ENCODE measurements around the gene ADAM12. TPM values are rescaled to one million over a fixed set of nuclear protein-coding genes. Genes with fewer than 3 reads are reported as not detected.

The ADAM12 gene
- polyA plus RNA-seq, 4 donors: 0.45 to 0.87 TPM; not detected in 2

DNA sequence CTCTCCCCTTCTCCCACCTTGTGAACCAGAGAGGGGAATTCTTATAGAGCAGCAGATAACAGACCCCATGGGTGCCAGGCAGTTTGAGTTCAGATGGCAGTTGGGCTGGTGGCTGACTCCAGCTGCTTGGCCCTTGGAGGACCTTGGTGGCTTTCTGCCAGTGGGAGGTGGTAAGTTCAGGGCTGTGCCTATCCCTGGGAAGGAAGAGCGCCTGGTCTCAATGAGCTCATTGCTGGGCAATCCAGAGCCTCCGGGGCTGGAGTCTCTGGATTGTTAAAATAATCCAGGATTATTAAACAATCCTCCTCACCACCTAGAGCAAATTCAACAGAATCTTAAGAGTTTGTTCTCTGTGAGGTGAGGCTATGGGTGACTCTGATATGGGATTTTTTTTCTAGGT, 386.7 kb downstream of the ADAM12 start:
- no peak for DNase-seq
- H3K36me3 ChIP-seq (ENCODE audit: control insufficient read depth in 3 of 3, insufficient read depth in 2 of 3, low read depth in 1 of 3, low read length in 3 of 3): no peaks in the 10 kb centered on the region
- FAIRE-seq: no peak
- no peaks in the 10 kb centered on the region for H3K9me3 ChIP-seq (ENCODE audit: control insufficient read depth in 2 of 2, insufficient read depth in 1 of 2, low read depth in 1 of 2, low read length in 1 of 2)
- no peak overlapping the region for H3K4me3 ChIP-seq (ENCODE audit: low read depth in 1 of 3, low read length in 3 of 3)
- no peak overlapping the region for H3K27ac ChIP-seq (ENCODE audit: low read depth in 1 of 3, low read length in 2 of 3)
- WGBS, 3 donors: 70 to 73% (median 71%) methylated on average over 2 of the region's 2 CpGs
- no peaks in the 10 kb centered on the region for H3K4me1 ChIP-seq (ENCODE audit: control insufficient read depth in 3 of 3, insufficient read depth in 2 of 3, low read depth in 1 of 3, low read length in 2 of 3)
- no peaks in the 10 kb centered on the region for H3K27me3 ChIP-seq (ENCODE audit: control insufficient read depth in 3 of 3, insufficient read depth in 3 of 3, low read length in 3 of 3)

DNA sequence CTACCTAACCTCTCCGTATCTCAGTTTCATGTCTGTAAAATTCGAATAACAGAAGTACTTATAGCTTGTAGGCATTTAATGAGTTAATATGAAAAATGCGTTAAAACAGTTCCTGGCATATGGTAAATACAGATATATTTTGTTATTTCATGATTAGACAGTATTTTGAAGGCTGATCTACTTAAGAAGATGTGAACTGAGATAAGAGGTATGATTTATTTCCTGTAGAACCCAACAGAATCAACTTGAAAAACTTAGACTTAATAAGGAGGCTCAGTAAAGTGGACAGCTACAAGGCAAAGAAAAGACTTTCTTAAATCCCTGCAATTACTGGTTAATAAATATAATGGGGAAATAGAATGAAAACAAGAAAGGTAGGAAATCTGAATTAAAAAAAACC, 388.6 kb downstream of the ADAM12 start:
- FAIRE-seq: no peak
- H3K27me3 ChIP-seq (ENCODE audit: control insufficient read depth in 3 of 3, insufficient read depth in 3 of 3, low read length in 3 of 3): no peaks in the 10 kb centered on the region
- H3K36me3 ChIP-seq (ENCODE audit: control insufficient read depth in 3 of 3, insufficient read depth in 2 of 3, low read depth in 1 of 3, low read length in 3 of 3): no peaks in the 10 kb centered on the region
- no peaks in the 10 kb centered on the region for H3K9me3 ChIP-seq (ENCODE audit: control insufficient read depth in 2 of 2, insufficient read depth in 1 of 2, low read depth in 1 of 2, low read length in 1 of 2)
- 78 to 83% (median 79%) methylated on average over 3 of the region's 3 CpGs for WGBS, 3 donors
- no peak overlapping the region for H3K27ac ChIP-seq (ENCODE audit: low read depth in 1 of 3, low read length in 2 of 3)
- DNase-seq: no peak
- no peaks in the 10 kb centered on the region for H3K4me1 ChIP-seq (ENCODE audit: control insufficient read depth in 3 of 3, insufficient read depth in 2 of 3, low read depth in 1 of 3, low read length in 2 of 3)
- H3K4me3 ChIP-seq (ENCODE audit: low read depth in 1 of 3, low read length in 3 of 3): no peak overlapping the region

DNA sequence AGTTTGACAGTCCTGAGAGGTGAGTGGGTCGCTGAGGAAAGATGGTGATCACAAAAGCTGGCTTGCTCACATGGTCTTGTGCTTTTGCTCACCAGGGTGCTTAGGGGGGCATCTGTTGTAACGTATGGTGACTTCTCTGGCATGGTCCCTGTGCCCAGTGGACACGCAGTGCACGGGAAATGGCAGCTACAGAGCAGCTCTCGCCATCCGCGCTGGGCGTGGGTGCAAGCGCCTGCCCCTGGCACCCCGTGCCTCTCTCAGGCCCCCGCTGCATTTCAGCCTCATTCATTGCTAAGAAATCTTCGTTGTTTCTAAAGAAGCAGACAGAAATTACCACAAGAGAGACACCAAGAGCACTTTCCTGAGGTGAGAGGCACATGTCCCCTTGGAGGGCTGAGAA, 390.7 kb downstream of the ADAM12 start:
- Histone ChIP-seq H3K27me3 (ENCODE audit: control insufficient read depth in 3 of 3, insufficient read depth in 3 of 3, low read length in 3 of 3) (no peaks in the 10 kb centered on the region), H3K4me3 (ENCODE audit: low read depth in 1 of 3, low read length in 3 of 3) (no peak overlapping the region), H3K27ac (ENCODE audit: low read depth in 1 of 3, low read length in 2 of 3) (no peak overlapping the region), H3K4me1 (ENCODE audit: control insufficient read depth in 3 of 3, insufficient read depth in 2 of 3, low read depth in 1 of 3, low read length in 2 of 3) (no peaks in the 10 kb centered on the region), H3K9me3 (ENCODE audit: control insufficient read depth in 2 of 2, insufficient read depth in 1 of 2, low read depth in 1 of 2, low read length in 1 of 2) (no peaks in the 10 kb centered on the region), H3K36me3 (ENCODE audit: control insufficient read depth in 3 of 3, insufficient read depth in 2 of 3, low read depth in 1 of 3, low read length in 3 of 3) (no peaks in the 10 kb centered on the region)
- 90 to 94% (median 92%) methylated on average over 12 of the region's 12 CpGs for WGBS, 3 donors
- FAIRE-seq: no peak
- DNase-seq: no peak

DNA sequence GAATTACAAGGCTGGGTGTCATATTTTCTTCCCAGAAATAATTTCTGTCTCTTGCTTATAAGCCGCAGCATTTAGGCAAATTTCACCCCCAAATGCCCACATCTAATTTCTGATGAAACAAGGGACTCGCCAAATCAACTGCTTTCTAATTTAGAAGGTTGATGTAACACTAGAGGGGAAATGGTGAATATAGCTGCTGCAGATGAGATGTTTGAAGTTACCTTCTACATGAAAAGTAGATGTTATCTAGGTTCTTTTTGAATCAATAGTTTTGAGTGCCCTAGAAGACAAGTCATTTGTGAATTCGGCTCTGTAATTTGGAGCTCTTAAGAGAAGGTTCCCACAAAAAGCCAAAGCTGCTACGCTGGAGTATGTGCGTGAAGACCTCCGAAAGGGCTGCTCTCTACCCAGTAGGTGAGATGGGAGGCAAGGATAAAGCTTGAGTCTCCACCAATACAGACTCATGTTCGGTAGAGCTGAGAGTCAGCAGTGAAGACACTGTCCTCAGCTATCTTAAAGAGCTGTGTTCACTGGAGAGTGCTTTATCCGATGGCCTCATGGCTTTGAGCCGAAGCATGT, 392.5 kb downstream of the ADAM12 start:
- H3K9me3 ChIP-seq (ENCODE audit: control insufficient read depth in 2 of 2, insufficient read depth in 1 of 2, low read depth in 1 of 2, low read length in 1 of 2): no peaks in the 10 kb centered on the region
- H3K4me1 ChIP-seq (ENCODE audit: control insufficient read depth in 3 of 3, insufficient read depth in 2 of 3, low read depth in 1 of 3, low read length in 2 of 3): no peaks in the 10 kb centered on the region
- H3K4me3 ChIP-seq (ENCODE audit: low read depth in 1 of 3, low read length in 3 of 3): no peak overlapping the region
- no peak for FAIRE-seq
- H3K36me3 ChIP-seq (ENCODE audit: control insufficient read depth in 3 of 3, insufficient read depth in 2 of 3, low read depth in 1 of 3, low read length in 3 of 3): no peaks in the 10 kb centered on the region
- no peak for DNase-seq
- 91 to 92% (median 92%) methylated on average over 9 of the region's 9 CpGs for WGBS, 3 donors
- no peak overlapping the region for H3K27ac ChIP-seq (ENCODE audit: low read depth in 1 of 3, low read length in 2 of 3)
- H3K27me3 ChIP-seq (ENCODE audit: control insufficient read depth in 3 of 3, insufficient read depth in 3 of 3, low read length in 3 of 3): no peaks in the 10 kb centered on the region

DNA sequence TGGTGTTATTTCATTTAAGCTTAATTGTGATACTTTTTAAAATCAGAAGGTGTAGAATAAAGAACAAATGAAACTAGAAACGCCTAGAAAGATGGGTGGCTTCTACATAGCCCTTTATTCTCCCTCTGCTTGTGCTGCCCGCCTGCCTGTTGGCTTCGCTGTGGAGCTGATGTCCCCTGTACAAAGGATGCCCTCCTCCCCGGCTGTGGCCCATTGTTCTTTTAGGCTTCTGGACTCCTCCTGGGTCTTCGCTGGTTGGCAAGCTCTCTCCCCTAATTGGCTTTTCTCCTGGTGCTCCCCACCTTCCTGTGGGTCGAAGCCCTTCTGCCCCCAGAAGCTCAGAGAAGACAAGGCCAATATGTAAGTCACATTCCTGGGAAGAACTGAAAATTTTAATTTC, 393.7 kb downstream of the ADAM12 start:
- no peaks in the 10 kb centered on the region for H3K27me3 ChIP-seq (ENCODE audit: control insufficient read depth in 3 of 3, insufficient read depth in 3 of 3, low read length in 3 of 3)
- peaks cover 0 to 2% of the 10 kb centered on the region in 2 donors for H3K9me3 ChIP-seq (ENCODE audit: control insufficient read depth in 2 of 2, insufficient read depth in 1 of 2, low read depth in 1 of 2, low read length in 1 of 2)
- DNase-seq (no peak), FAIRE-seq (no peak)
- H3K27ac ChIP-seq (ENCODE audit: low read depth in 1 of 3, low read length in 2 of 3): no peak overlapping the region
- H3K4me1 ChIP-seq (ENCODE audit: control insufficient read depth in 3 of 3, insufficient read depth in 2 of 3, low read depth in 1 of 3, low read length in 2 of 3): no peaks in the 10 kb centered on the region
- no peak overlapping the region for H3K4me3 ChIP-seq (ENCODE audit: low read depth in 1 of 3, low read length in 3 of 3)
- WGBS, 3 donors: 90 to 95% (median 91%) methylated on average over 6 of the region's 6 CpGs
- no peaks in the 10 kb centered on the region for H3K36me3 ChIP-seq (ENCODE audit: control insufficient read depth in 3 of 3, insufficient read depth in 2 of 3, low read depth in 1 of 3, low read length in 3 of 3)

DNA sequence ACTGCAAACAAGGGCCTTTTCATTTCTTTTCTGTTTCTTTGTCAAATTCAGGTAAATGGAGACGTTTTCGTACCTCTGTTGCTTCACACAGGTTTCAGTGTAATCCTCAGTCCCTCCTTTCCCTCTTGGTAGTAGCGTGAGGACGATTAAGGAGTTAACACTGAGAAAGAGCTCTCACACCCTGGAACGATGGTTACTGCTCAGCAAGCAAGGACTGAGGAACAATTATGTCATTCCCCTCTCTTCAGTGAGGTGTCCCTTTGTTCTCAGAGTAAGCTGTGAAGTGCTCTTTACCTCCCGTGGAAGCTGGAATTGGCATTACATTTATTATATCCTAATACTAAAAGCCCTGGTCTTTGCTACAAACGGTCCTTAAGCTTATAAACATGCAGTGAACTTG, 396.0 kb downstream of the ADAM12 start:
- no peak for DNase-seq
- Histone ChIP-seq H3K4me3 (ENCODE audit: low read depth in 1 of 3, low read length in 3 of 3) (no peak overlapping the region), H3K27me3 (ENCODE audit: control insufficient read depth in 3 of 3, insufficient read depth in 3 of 3, low read length in 3 of 3) (no peaks in the 10 kb centered on the region), H3K36me3 (ENCODE audit: control insufficient read depth in 3 of 3, insufficient read depth in 2 of 3, low read depth in 1 of 3, low read length in 3 of 3) (no peaks in the 10 kb centered on the region), H3K4me1 (ENCODE audit: control insufficient read depth in 3 of 3, insufficient read depth in 2 of 3, low read depth in 1 of 3, low read length in 2 of 3) (no peaks in the 10 kb centered on the region), H3K9me3 (ENCODE audit: control insufficient read depth in 2 of 2, insufficient read depth in 1 of 2, low read depth in 1 of 2, low read length in 1 of 2) (peaks cover 0 to 2% of the 10 kb centered on the region in 2 donors), H3K27ac (ENCODE audit: low read depth in 1 of 3, low read length in 2 of 3) (no peak overlapping the region)
- FAIRE-seq: no peak
- 73 to 75% (median 74%) methylated on average over 7 of the region's 7 CpGs for WGBS, 3 donors

DNA sequence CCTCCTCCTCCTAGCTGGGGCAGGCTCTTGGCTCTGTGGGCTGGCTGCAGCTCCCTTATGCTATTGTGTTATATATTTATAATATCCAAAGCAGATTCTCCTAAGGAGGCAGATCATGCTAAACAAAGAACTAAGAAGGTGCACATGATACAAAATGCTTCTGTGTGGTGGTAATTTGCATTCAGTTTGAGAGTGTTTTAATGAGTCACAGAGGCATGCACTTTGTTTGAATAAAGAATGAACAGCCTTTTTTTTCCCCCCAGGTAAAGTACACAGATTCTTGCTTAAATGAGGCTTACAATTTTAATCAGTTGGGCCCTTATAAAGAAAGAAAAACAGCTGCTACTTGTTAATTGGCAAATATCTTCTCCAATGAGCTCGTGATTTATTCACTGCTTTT, 396.9 kb downstream of the ADAM12 start:
- FAIRE-seq (no peak), DNase-seq (no peak)
- no peaks in the 10 kb centered on the region for H3K27me3 ChIP-seq (ENCODE audit: control insufficient read depth in 3 of 3, insufficient read depth in 3 of 3, low read length in 3 of 3)
- no peak overlapping the region for H3K4me3 ChIP-seq (ENCODE audit: low read depth in 1 of 3, low read length in 3 of 3)
- WGBS, 3 donors: 74 to 97% (median 76%) methylated on average over 1 of the region's 1 CpG
- no peaks in the 10 kb centered on the region for H3K4me1 ChIP-seq (ENCODE audit: control insufficient read depth in 3 of 3, insufficient read depth in 2 of 3, low read depth in 1 of 3, low read length in 2 of 3)
- no peak overlapping the region for H3K27ac ChIP-seq (ENCODE audit: low read depth in 1 of 3, low read length in 2 of 3)
- H3K36me3 ChIP-seq (ENCODE audit: control insufficient read depth in 3 of 3, insufficient read depth in 2 of 3, low read depth in 1 of 3, low read length in 3 of 3): no peaks in the 10 kb centered on the region
- H3K9me3 ChIP-seq (ENCODE audit: control insufficient read depth in 2 of 2, insufficient read depth in 1 of 2, low read depth in 1 of 2, low read length in 1 of 2): peaks cover 0 to 2% of the 10 kb centered on the region in 2 donors

DNA sequence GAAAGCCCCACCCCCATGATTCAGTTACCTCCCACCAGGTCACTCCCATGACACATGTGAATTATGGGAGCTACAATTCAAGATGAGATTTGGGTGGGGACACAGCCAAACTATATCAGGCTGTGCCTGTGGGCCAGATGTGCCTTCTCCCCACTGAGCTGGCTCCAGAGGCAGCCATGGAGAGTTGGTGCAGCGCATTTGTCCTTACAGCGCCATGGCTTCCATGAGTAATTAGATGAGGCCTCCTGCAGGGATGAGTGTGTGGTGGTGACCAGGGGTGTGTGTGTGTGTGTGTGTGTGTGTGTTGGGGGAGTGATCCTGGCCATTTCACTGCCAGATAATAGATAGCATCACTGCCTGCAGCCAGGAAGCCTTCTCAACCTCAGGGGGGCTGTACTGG, 397.3 kb downstream of the ADAM12 start:
- Histone ChIP-seq H3K36me3 (ENCODE audit: control insufficient read depth in 3 of 3, insufficient read depth in 2 of 3, low read depth in 1 of 3, low read length in 3 of 3) (no peaks in the 10 kb centered on the region), H3K27ac (ENCODE audit: low read depth in 1 of 3, low read length in 2 of 3) (no peak overlapping the region), H3K4me3 (ENCODE audit: low read depth in 1 of 3, low read length in 3 of 3) (no peak overlapping the region), H3K9me3 (ENCODE audit: control insufficient read depth in 2 of 2, insufficient read depth in 1 of 2, low read depth in 1 of 2, low read length in 1 of 2) (peaks cover 0 to 2% of the 10 kb centered on the region in 2 donors), H3K27me3 (ENCODE audit: control insufficient read depth in 3 of 3, insufficient read depth in 3 of 3, low read length in 3 of 3) (no peaks in the 10 kb centered on the region), H3K4me1 (ENCODE audit: control insufficient read depth in 3 of 3, insufficient read depth in 2 of 3, low read depth in 1 of 3, low read length in 2 of 3) (no peaks in the 10 kb centered on the region)
- FAIRE-seq (no peak), DNase-seq (no peak)
- whole genome bisulfite sequencing, 3 donors: 94 to 98% (median 98%) methylated on average over 2 of the region's 2 CpGs

DNA sequence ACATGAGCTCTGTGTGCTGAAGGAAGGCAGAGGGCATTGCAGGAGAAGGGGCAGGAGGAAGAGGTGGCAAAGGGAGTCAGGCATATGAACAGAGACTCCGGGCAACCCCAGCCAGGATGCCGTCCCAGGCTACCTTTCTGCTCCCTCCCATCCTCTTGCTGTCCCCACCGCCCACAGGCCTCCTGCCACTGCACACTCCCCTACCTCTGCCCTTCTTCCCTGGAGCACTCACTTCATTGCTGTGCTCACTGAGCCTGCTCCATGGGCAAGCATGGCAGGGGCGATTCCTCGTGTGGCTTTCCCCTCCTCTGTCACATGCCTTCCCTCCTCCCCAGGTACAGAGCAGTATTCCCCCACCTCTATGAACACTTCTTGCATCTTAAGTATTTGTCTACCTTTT, 398.5 kb downstream of the ADAM12 start:
- DNase-seq (no peak), FAIRE-seq (no peak)
- no peaks in the 10 kb centered on the region for H3K27me3 ChIP-seq (ENCODE audit: control insufficient read depth in 3 of 3, insufficient read depth in 3 of 3, low read length in 3 of 3)
- H3K4me3 ChIP-seq (ENCODE audit: low read depth in 1 of 3, low read length in 3 of 3): no peak overlapping the region
- no peaks in the 10 kb centered on the region for H3K4me1 ChIP-seq (ENCODE audit: control insufficient read depth in 3 of 3, insufficient read depth in 2 of 3, low read depth in 1 of 3, low read length in 2 of 3)
- no peak overlapping the region for H3K27ac ChIP-seq (ENCODE audit: low read depth in 1 of 3, low read length in 2 of 3)
- peaks cover 0 to 2% of the 10 kb centered on the region in 2 donors for H3K9me3 ChIP-seq (ENCODE audit: control insufficient read depth in 2 of 2, insufficient read depth in 1 of 2, low read depth in 1 of 2, low read length in 1 of 2)
- H3K36me3 ChIP-seq (ENCODE audit: control insufficient read depth in 3 of 3, insufficient read depth in 2 of 3, low read depth in 1 of 3, low read length in 3 of 3): no peaks in the 10 kb centered on the region
- WGBS, 3 donors: 87 to 96% (median 94%) methylated on average over 5 of the region's 5 CpGs
